ENCODE measurements around the gene ARHGAP30. TPM values are rescaled to one million over a fixed set of nuclear protein-coding genes. Genes with fewer than 3 reads are reported as not detected.

The ARHGAP30 gene
- total and polyA plus RNA-seq, 2 of the 4 experiments (the other 2 are of a cell fraction) = 0.02 TPM; not detected in 1

- H3K79me1 ChIP-seq (ENCODE audit: low read depth in 1 of 2, low read length in 2 of 2) = peaks cover 27 to 84% of the 10 kb centered on the region in 2 experiments
- ChIA-PET CTCF (interaction anchor here (0.9 to 1.4 kb wide), 2 partner anchors 17 to 125 kb away, joined by 3 read pairs; no protein-coding TSS in a partner anchor), POLR2A (ENCODE audit: unreplicated experiment) (interaction anchor here (1.4 kb wide), 1 partner anchor 15 kb away, joined by 9 read pairs; the partner anchor contains the start of gene DEDD)
- H3K18ac ChIP-seq (ENCODE audit: low read depth, low read length) = peak within 1 kb of the TSS; percentile 5; the same call in 1 of the 2 replicates
- H3K27me3 ChIP-seq (ENCODE audit: control insufficient read depth, insufficient read depth, low read length) = no peaks in the 10 kb centered on the region
- peak within 1 kb of the TSS; percentile 11; the same call in 1 of the 2 replicates for H2BK20ac ChIP-seq (ENCODE audit: low read depth, low read length)
- no peak within 1 kb of the TSS for H2BK15ac ChIP-seq (ENCODE audit: low read depth, low read length)
- peak within 1 kb of the TSS; percentile 82 for H2BK5ac ChIP-seq (ENCODE audit: low read depth, low read length, poor library complexity, severe bottlenecking)
- peak within 1 kb of the TSS; percentile 78 to 93 for H4K8ac ChIP-seq (ENCODE audit: low read depth in 2 of 2, low read length in 2 of 2)
- in situ Hi-C loops (cut with MboI; ENCODE audit: low sequenced_read_pairs) (no loop called here), dilution Hi-C loops (cut with HindIII; ENCODE audit: low sequenced_read_pairs, unreplicated experiment) (no loop called here), intact Hi-C loops (cut with micrococcal nuclease) (loop anchor here (1.0 kb wide), 1 partner anchor 14 kb away; the partner anchor contains the start of gene DEDD)
- peak; percentile 85 for DNase-seq
- 0% methylated on average over 25 of the region's 58 CpGs; no CpG with 5 or more reads in 1 of the 2 experiments for WGBS, 2 experiments (ENCODE audit: extremely low coverage in 2 of 2, insufficient read length in 1 of 2)
- H4K91ac ChIP-seq (ENCODE audit: insufficient read depth, low read depth, low read length) = peak within 1 kb of the TSS; percentile 88
- peak within 1 kb of the TSS; percentile 41 for H4K5ac ChIP-seq (ENCODE audit: low read depth, low read length)
- H3K4ac ChIP-seq (ENCODE audit: low read depth, low read length) = peak within 1 kb of the TSS; percentile 95
- H2AK9ac ChIP-seq (replicated peaks; ENCODE audit: low read depth, low read length, poor library complexity) = peak within 1 kb of the TSS; percentile 99
- H2AFZ ChIP-seq (replicated peaks; ENCODE audit: low read length, poor library complexity) = peak within 1 kb of the TSS; percentile 96
- peak within 1 kb of the TSS; percentile 66 for H2BK120ac ChIP-seq (ENCODE audit: low read depth, low read length)
- peaks cover 33% of the 10 kb centered on the region for H3K36me3 ChIP-seq (ENCODE audit: control insufficient read depth, insufficient read depth, low read length)
- no peaks in the 10 kb centered on the region for H3K9me3 ChIP-seq (ENCODE audit: control insufficient read depth, insufficient read depth, low read length)
- H3K56ac ChIP-seq (ENCODE audit: extremely low read depth, insufficient read depth, low read length) = peak within 1 kb of the TSS; percentile 78
- peak within 1 kb of the TSS; percentile 88 for H3K4me2 ChIP-seq (ENCODE audit: low read depth, low read length)
- H2AK5ac ChIP-seq (ENCODE audit: low read depth, low read length) = peak within 1 kb of the TSS; percentile 97
- H3K4me1 ChIP-seq (ENCODE audit: control insufficient read depth, insufficient read depth, low read length) = peaks cover 16% of the 10 kb centered on the region
- peak; percentile 87 for ATAC-seq (ENCODE audit: low read depth)
- H4K20me1 ChIP-seq (ENCODE audit: insufficient read depth, low read length) = peaks cover 40% of the 10 kb centered on the region
- peaks cover 27% of the 10 kb centered on the region for H3K9me1 ChIP-seq (ENCODE audit: insufficient read depth, low read length)
- H3K4me3 ChIP-seq (ENCODE audit: insufficient read depth, low read depth, low read length) = peak within 1 kb of the TSS; percentile 87
- peak within 1 kb of the TSS; percentile 94 for H3K23ac ChIP-seq (ENCODE audit: low read depth, low read length)
- BruUV-seq (replicated peaks) = no TSS peak
- peak within 1 kb of the TSS; percentile 94 for H3K14ac ChIP-seq (replicated peaks; ENCODE audit: low read depth, low read length)
- peak within 1 kb of the TSS; percentile 82 for H3K27ac ChIP-seq (ENCODE audit: insufficient read depth, low read length)
- H3K9ac ChIP-seq (ENCODE audit: low read depth, low read length) = peak within 1 kb of the TSS; percentile 90
- TF ChIP-seq NFE2L2 (IDR thresholded peaks at IDR 0.05; ENCODE audit: low read depth, low read length) (no peak), CHD1 (IDR thresholded peaks at IDR 0.05; ENCODE audit: low read depth, low read length) (no peak), MAZ (IDR thresholded peaks at IDR 0.05; ENCODE audit: borderline replicate concordance, low read depth, low read length) (peak; percentile 86; the same call in 1 of the 2 replicates), MXI1 (IDR thresholded peaks at IDR 0.05; ENCODE audit: borderline replicate concordance, low read depth, low read length) (peak; percentile 78; the same call in 1 of the 2 replicates), ELK1 (IDR thresholded peaks at IDR 0.05; ENCODE audit: borderline replicate concordance, low read depth, low read length) (no peak), USF2 (IDR thresholded peaks at IDR 0.05; ENCODE audit: low read depth, low read length) (no peak), RFX5 (IDR thresholded peaks at IDR 0.05; ENCODE audit: low read depth, low read length) (no peak), RAD21 (IDR thresholded peaks at IDR 0.05; ENCODE audit: low read length) (0 out of 2 replicates have a peak, but pooled peaks have one; percentile 2), SMC3 (IDR thresholded peaks at IDR 0.05; ENCODE audit: low read depth, low read length) (no peak), CTCF (conservative IDR thresholded peaks at IDR 0.05; ENCODE audit: low read depth, low read length) (no peak), POLR2A (IDR thresholded peaks at IDR 0.05; ENCODE audit: low read depth, low read length) (peak; percentile 94), RCOR1 (IDR thresholded peaks at IDR 0.05; ENCODE audit: insufficient replicate concordance, low read length) (no peak), BHLHE40 (IDR thresholded peaks at IDR 0.05; ENCODE audit: low read depth, low read length) (no peak)
Measured at GRCh38 chr1:161117759-161118581, 48.3 kb upstream of the ARHGAP30 start, which contains the start of the genes NIT1 and PFDN2. Gene NIT1, plus strand, starts transcription at chr1:161118105. Its CDS starts 72 bp downstream, at chr1:161118177. Gene PFDN2, minus strand, starts transcription at chr1:161118037. Its CDS starts 11 bp downstream, at chr1:161118026.

Data from IMR-90 (cell line).